Breast epithelium (tissue), 3 donors: ENCODE measurements around the gene KCNA1.

Experiments used
- CTCF ChIP-seq, 3 donors: fragments of 450-650 bp; IDR thresholded peaks; one replicate each; pipeline ENCODE4 v1.5.1; 2016 to 2017; ENCODE audit warnings: antibody characterized with exemption in 3 of 3, mild to moderate bottlenecking in 3 of 3, moderate library complexity in 3 of 3
- POLR2A ChIP-seq: fragments of 450-650 bp; IDR thresholded peaks from one replicate; pipeline ENCODE4 v1.6.1; 2016; ENCODE audit warnings: antibody characterized with exemption, mild to moderate bottlenecking, moderate library complexity

DNA sequence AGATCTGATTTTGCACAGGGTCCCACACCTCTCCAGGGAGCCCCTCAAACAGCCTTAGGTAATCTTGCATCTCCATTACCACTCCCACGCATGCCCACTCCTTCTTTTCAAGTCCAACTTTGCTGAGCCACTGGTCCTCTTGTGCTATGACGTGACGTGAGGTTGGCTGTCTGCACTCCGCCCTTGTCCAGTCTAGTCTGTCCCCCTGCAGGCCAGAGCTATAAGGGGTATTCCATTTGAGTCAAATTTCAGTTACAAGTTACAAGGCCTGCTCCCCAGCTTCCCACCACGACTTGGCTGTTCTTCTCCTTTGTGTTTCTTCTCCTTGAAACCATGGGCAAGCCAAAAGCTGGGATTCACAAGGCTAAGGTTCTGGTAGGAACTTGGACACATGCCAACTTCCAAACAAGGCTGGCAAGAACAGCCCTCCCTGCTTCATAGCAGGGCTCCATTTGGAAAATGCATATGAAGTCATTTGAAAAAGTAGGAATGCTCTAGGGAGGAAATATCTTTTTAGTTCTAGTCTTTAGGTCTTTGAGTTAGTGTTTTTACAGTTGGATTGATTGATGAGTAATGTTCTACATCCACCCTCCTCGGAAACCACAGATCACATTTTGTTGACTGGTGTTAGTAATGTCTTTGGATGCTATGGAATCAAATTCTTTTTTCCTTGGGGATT, 49.1 kb downstream of the KCNA1 start:
- no peak for TF ChIP-seq CTCF (IDR thresholded peaks at IDR 0.05)
- no peak for TF ChIP-seq POLR2A
